HUES48 (cell line): ENCODE results near the gene ARHGEF4.
A peak's percentile ranks its signal among the peaks of the same experiment; 100 is the strongest.
"Not testable (repeated sequence)": the region's sequence is repeated elsewhere in the genome, so short reads cannot be mapped to it uniquely, and the experiment has no call there.

Experiments
- H3K27ac ChIP-seq: one replicate; pipeline ENCODE4 v1.7.0; 2013; ENCODE audit warnings: low read depth, low read length, inconsistent platforms
- H3K27me3 ChIP-seq: 2 replicates; pipeline ENCODE4 v1.6.1; 2013; ENCODE audit warnings: mild to moderate bottlenecking, low read length; ENCODE audit not compliant: control insufficient read depth, insufficient read depth
- H3K36me3 ChIP-seq: 2 replicates; pipeline ENCODE4 v1.6.1; 2013; ENCODE audit warnings: low read length; ENCODE audit not compliant: control insufficient read depth, insufficient read depth
- H3K4me1 ChIP-seq: 2 replicates; pipeline ENCODE4 v1.6.1; 2013; ENCODE audit warnings: mild to moderate bottlenecking, low read length; ENCODE audit not compliant: control insufficient read depth, insufficient read depth
- H3K4me3 ChIP-seq: 2 replicates; pipeline ENCODE4 v1.5.1; 2013; ENCODE audit warnings: mild to moderate bottlenecking, low read depth, low read length
- H3K9ac ChIP-seq: 2 replicates; pipeline ENCODE4 v1.6.1; 2013; ENCODE audit warnings: mild to moderate bottlenecking, low read depth, low read length, moderate library complexity
- H3K9me3 ChIP-seq: 2 replicates; pipeline ENCODE4 v1.6.1; 2013; ENCODE audit warnings: low read length; ENCODE audit not compliant: control insufficient read depth, insufficient read depth

ARHGEF4 gene

DNA sequence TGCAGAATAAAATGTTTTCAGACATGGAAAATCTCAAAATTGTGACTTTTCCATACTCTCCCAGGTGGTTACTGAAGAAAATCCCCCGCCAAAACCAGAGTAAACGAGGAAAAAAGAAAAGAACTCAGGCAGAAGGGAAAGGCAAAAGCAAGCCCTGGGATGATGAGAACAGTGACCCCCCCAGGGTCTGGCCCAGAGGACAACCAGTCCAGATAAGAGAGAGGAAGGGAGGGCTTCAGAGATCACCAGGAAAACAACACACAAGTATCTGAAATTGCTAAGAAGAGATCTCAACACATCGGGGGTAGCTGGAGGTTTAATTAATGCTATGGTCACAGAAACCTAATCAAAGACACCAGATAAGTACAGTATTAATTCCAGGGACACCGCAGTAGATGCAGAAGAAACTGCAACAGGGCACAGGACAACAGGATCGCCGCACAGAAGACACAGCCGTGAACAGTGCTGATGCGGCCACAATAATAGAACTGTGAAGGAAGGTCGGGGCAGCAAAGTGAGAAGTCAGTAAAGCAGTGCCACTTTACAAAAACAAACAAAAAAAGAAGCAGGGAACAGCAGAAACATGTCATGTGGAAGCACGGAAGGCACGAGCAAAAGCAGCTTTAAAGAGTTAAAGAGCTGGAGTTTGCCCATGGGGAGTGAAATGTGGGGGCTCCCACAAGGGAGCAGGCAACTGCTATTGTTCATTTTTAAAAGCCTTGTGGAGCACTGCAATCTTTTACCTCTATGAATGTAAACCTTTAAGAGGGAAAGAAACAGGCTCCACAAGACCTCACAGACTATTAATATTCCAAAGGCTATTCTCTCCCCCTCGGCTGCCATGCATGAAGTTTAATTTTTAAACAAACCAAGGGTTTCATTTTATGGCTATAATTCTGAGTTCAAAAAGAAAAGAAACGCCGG, 228.1 kb downstream of the ARHGEF4 start:
- Histone ChIP-seq H3K27ac (no peak overlapping the region), H3K36me3 (peaks cover 66% of the 10 kb centered on the region), H3K9ac (no peak overlapping the region), H3K9me3 (no peaks in the 10 kb centered on the region), H3K27me3 (no peaks in the 10 kb centered on the region), H3K4me3 (no peak overlapping the region), H3K4me1 (no peaks in the 10 kb centered on the region)

DNA sequence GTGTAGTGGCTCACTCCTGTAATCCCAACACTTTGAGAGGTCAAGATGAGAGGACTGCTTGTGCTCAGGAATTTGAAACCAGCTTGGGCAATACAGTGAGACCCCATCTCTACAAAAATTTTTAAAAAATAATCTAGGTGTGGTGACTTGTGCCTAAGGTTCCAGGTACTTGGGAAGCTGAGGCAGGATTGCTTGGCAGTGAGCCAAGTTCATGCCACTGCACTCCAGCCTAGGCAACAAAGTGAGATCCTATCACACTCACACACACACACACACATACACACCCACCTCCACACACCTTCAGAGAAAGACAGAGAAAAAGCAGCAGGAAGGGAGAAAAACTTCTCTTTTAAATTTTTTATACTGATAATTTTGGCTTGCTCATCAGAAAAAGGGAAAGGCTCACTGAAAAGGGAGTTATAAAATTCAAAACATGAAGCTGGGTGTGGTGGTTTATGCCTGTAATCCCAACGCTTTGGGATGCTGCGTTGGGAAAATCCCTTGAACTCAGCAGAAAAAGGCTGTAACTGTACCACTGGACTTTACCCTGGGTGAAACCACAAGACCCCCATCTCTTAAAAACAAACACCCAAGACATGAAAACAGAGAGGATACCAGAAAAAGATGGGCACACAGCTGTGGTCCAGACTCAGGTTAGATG, 230.9 kb downstream of the ARHGEF4 start:
- Histone ChIP-seq H3K36me3 (peaks cover 75% of the 10 kb centered on the region), H3K4me1 (no peaks in the 10 kb centered on the region), H3K9me3 (no peaks in the 10 kb centered on the region), H3K9ac (no peak overlapping the region), H3K27ac (no peak overlapping the region), H3K4me3 (no peak overlapping the region), H3K27me3 (no peaks in the 10 kb centered on the region)

DNA sequence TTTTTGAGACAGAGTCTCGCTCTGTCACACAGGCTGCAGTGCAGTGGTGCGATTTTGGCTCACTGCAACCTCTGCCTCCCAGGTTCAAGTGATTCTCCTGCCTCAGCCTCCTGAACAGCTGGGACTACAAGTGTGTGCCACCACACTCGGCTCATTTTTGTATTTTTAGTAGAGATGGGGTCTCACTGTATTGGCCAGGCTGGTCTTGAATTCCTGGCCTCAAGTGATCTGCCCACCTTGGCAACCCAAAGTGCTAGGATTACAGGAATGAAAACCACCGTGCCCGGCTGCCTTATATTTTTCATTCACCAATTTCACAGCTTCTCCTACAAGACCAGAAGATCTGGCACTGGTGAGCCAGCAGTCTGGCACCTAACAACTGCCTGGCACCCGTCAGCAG, 231.5 kb downstream of the ARHGEF4 start:
- not testable (repeated sequence) for H3K9ac ChIP-seq, H3K9me3 ChIP-seq, H3K27me3 ChIP-seq, H3K4me1 ChIP-seq, H3K4me3 ChIP-seq, H3K27ac ChIP-seq
- H3K36me3 ChIP-seq: peaks cover 76% of the 10 kb centered on the region

DNA sequence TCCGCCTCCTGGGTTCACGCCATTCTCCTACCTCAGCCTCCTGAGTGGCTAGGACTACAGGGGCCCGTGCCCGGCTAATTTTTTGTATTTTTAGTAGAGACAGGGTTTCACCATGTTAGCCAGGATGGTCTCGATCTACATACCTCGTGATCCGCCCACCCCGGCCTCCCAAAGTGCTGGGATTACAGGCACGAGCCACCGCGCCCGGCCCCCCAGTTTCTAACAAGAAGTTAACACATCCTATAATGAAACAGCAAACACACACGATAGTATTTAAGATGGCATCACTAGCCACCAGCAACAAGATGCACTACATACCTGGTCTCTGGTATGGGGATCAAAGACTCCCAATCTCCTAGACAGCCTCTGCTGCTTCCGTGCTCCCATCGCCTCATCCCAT, 238.9 kb downstream of the ARHGEF4 start:
- not testable (repeated sequence) for H3K4me1 ChIP-seq, H3K4me3 ChIP-seq, H3K9me3 ChIP-seq, H3K27me3 ChIP-seq, H3K27ac ChIP-seq, H3K9ac ChIP-seq
- peaks cover 94% of the 10 kb centered on the region for H3K36me3 ChIP-seq

DNA sequence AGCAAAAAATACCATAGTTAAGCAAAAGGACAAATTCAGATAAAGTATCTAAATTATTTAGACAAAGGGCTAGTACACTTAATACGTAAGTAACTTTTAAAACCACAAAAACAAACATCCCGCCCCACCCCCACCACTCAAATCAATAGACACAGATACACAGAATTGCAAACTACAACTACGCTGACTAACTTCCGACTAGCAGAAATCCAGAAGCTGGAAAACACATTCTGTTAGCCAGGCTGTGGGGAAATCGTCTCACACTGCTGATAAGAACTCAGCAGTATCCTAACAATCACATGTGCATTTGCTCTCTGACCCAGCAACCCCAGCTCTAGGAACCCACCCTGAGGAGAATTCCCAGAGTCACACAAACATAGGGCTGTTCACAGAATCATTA, 240.0 kb downstream of the ARHGEF4 start:
- Histone ChIP-seq H3K9ac (no peak overlapping the region), H3K36me3 (peaks cover 93% of the 10 kb centered on the region), H3K4me3 (no peak overlapping the region), H3K27ac (no peak overlapping the region), H3K4me1 (peaks cover 8% of the 10 kb centered on the region; the same call in 1 of the 2 replicates), H3K9me3 (no peaks in the 10 kb centered on the region), H3K27me3 (no peaks in the 10 kb centered on the region)

DNA sequence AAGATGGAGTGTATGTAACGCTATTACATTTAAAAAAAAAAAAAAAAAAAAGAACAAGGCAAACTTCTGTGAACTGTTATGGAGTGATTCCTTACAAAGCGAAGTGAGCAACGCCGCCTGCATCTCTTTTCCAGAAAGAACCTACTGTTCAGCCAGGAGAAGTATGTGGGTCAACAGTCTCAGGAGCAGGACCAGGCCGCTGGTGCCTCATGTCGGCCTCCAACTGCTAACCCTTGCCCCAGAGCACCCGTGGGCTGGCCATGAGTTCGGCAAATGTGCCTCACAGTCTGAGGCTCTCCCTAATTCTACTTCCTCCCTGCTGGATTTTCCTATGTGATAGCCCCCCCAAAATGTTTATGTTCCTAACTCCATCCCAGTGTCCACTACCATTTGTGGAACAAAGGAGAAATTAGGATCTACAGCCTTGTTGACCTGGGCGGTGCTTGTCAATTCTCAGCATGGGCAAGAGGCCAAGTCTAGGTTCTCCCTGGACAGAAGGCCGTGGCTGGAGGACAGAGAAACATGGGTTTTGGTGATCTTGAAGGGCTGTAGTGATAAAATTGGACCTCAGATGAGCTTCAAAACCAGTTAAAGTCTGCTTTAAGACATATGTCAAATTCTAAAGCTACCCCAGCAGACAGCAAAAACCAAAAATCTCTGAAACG, 240.6 kb downstream of the ARHGEF4 start:
- H3K36me3 ChIP-seq: peaks cover 93% of the 10 kb centered on the region
- H3K4me1 ChIP-seq: peaks cover 13% of the 10 kb centered on the region
- no peaks in the 10 kb centered on the region for H3K27me3 ChIP-seq
- H3K27ac ChIP-seq: peak overlapping the region; percentile 57
- H3K4me3 ChIP-seq: no peak overlapping the region
- no peak overlapping the region for H3K9ac ChIP-seq
- H3K9me3 ChIP-seq: no peaks in the 10 kb centered on the region

DNA sequence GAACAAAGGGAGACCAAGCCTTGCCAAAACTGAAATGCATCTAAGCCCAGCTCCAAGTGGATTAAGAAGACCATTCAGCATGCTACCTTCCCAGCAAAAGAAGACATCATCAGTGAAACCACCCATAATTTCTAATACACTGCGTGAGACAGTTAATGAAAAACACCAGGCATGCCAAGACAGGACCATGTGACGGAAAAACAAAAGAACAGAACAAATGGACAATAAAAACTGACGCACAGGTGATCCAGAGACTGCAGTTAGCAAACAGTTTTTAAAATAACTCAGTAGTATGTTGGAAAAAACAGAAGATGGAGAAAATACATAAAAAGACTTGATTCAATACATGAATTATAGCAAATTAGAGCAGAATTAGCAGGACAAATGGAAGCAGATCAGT, 241.3 kb downstream of the ARHGEF4 start:
- Histone ChIP-seq H3K27ac (no peak overlapping the region), H3K4me3 (no peak overlapping the region), H3K4me1 (peaks cover 16% of the 10 kb centered on the region), H3K9ac (no peak overlapping the region), H3K27me3 (no peaks in the 10 kb centered on the region), H3K36me3 (peaks cover 91% of the 10 kb centered on the region), H3K9me3 (no peaks in the 10 kb centered on the region)

DNA sequence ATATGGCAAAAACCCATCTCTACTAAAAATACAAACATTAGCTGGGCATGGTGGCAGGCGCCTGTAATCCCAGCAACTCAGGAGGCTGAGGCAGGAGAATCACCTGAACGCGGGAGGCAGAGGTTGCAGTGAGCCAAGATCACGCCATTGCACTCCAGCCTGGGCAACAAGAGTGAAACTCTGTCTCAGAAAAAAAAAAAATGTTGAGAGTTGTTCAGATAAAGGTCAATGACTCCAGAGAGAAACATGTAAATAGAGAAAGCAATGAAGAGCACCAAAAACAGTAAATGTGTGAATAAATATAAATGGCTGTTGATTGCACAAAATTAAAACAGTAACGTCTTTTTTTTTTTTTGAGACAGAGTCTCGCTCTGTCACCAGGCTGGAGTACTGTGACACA, 243.2 kb downstream of the ARHGEF4 start:
- H3K9me3 ChIP-seq, H3K4me3 ChIP-seq, H3K27ac ChIP-seq, H3K9ac ChIP-seq, H3K27me3 ChIP-seq: not testable (repeated sequence)
- peaks cover 74% of the 10 kb centered on the region for H3K36me3 ChIP-seq
- peaks cover 16% of the 10 kb centered on the region for H3K4me1 ChIP-seq

DNA sequence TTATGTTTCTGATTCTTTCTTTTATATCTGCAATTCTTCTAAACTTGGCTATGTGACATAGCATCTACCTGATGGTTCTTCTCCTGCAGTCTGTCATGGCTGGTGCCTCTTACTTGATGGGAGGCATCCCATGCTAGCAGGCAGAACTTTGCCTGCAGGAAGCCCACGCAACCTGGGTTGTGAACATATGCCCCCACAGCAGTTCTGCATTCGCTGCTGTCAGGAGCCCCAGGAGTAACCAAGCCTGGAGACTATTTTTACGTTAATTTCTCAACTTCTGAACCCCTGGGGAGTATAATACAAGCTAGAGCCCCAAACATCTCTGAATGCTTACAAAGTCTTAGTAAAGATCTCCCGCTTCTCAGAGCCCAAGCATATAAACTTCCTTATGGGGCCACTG, 244.5 kb downstream of the ARHGEF4 start:
- H3K27ac ChIP-seq: no peak overlapping the region
- H3K4me3 ChIP-seq: no peak overlapping the region
- no peaks in the 10 kb centered on the region for H3K27me3 ChIP-seq
- H3K9me3 ChIP-seq: no peaks in the 10 kb centered on the region
- H3K36me3 ChIP-seq: peaks cover 76% of the 10 kb centered on the region
- H3K9ac ChIP-seq: no peak overlapping the region
- H3K4me1 ChIP-seq: peaks cover 16% of the 10 kb centered on the region

DNA sequence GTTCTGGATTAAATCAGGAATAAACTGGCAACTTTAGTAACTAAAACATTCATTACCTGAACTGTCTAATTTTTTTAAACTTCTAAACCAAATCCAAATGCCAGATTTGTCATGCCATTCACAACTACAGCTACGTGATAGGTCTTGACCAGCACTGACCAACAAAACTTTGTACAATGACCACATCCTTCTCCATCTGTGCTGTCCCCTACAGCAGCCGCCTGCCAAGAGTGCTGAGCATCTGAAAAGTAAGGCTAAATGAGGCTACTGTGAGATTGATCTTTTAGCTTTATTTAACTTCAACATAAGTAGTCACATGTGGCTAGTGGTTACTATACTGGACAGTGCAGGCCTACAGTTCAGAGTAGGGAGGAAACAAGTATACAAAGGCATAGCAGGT, 248.9 kb downstream of the ARHGEF4 start:
- H3K4me1 ChIP-seq: peaks cover 16% of the 10 kb centered on the region
- H3K27me3 ChIP-seq: no peaks in the 10 kb centered on the region
- H3K36me3 ChIP-seq: peaks cover 68% of the 10 kb centered on the region
- no peak overlapping the region for H3K9ac ChIP-seq
- H3K4me3 ChIP-seq: no peak overlapping the region
- no peak overlapping the region for H3K27ac ChIP-seq
- no peaks in the 10 kb centered on the region for H3K9me3 ChIP-seq
